Dendritic cell treated with granulocyte-macrophage colony-stimulating factor and Interleukin-4, amounts not matched to agents 40 ng/mL and 50 ng/mL, for 4 days (primary cell): ENCODE data around the gene TSPAN9.

Experiments
- H3K27ac Mint-ChIP-seq: one replicate; pipeline ENCODE4 v1.8.0; 2022; ENCODE audit warnings: mild to moderate bottlenecking, mixed read lengths
- H3K27me3 Mint-ChIP-seq: one replicate; pipeline ENCODE4 v1.8.0; 2022; ENCODE audit warnings: mild to moderate bottlenecking, mixed read lengths
- H3K36me3 Mint-ChIP-seq: one replicate; pipeline ENCODE4 v1.8.0; 2022; ENCODE audit warnings: low read depth, mixed read lengths
- H3K4me1 Mint-ChIP-seq: one replicate; pipeline ENCODE4 v1.8.0; 2022; ENCODE audit warnings: low read depth, mixed read lengths
- H3K4me3 Mint-ChIP-seq: one replicate; pipeline ENCODE4 v1.8.0; 2022; ENCODE audit warnings: mild to moderate bottlenecking, moderate library complexity, mixed read lengths
- H3K9me3 Mint-ChIP-seq: one replicate; pipeline ENCODE4 v1.8.0; 2022; ENCODE audit warnings: mixed read lengths
- intact Hi-C: fragments of 100-400 bp; cut with micrococcal nuclease; formaldehyde crosslinking; loops from one replicate; pipeline ENCODE4 v1.15.0; 2022

Gene TSPAN9

DNA sequence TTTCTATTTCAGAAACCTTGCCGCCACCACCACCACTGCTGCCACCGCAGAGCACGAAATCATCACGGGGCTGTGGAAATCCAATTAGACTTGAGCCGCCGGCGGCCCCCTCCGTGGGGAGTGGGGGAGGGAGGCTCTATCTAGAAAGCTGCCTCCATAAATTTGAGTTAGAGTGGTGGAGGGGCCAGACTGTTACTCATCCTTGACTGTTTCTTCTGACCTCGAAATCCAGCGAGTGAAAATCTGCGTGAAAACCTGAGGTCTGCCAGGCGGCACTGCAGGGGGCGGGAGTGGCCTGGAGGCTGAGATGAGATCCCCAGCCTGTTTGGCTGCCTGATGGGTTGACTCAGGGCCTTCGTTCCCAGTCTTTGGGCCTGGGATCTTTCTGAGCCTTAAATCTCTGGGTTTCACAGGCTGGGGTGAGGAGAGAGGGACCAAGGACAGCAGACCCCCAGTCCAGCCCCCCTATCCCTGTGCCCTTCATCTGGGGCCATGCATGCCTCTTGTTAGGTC lies 29.9 kb downstream of the TSPAN9 start:
- no peaks in the 10 kb centered on the region for H3K4me1 Mint-ChIP-seq
- no peaks in the 10 kb centered on the region for H3K9me3 Mint-ChIP-seq
- no peak overlapping the region for H3K27ac Mint-ChIP-seq
- no peaks in the 10 kb centered on the region for H3K36me3 Mint-ChIP-seq
- peaks cover 56% of the 10 kb centered on the region for H3K27me3 Mint-ChIP-seq
- no peak overlapping the region for H3K4me3 Mint-ChIP-seq
- intact Hi-C loops = no loop called here

DNA sequence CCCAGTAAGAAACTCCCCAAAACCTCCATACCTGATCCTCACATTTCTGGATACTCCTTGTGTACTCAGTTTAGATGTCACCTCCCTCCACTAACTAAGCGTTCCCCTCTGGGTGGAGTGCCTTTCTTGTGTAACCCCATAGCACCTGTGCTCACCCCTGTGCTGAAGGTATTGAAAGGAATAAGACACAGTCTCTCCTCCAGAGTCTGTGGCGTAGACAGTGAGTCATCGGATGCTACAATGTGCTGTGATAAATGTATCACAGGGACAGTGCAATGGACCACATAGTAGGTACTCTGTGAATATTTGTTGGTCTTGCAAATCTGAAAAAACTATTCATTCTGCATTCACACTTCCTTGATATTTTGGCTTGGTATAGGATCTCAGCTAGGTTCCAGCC lies 30.8 kb downstream of the TSPAN9 start:
- no peak overlapping the region for H3K4me3 Mint-ChIP-seq
- H3K4me1 Mint-ChIP-seq = no peaks in the 10 kb centered on the region
- no peaks in the 10 kb centered on the region for H3K36me3 Mint-ChIP-seq
- intact Hi-C loops = no loop called here
- H3K9me3 Mint-ChIP-seq = no peaks in the 10 kb centered on the region
- H3K27ac Mint-ChIP-seq = no peak overlapping the region
- peaks cover 61% of the 10 kb centered on the region for H3K27me3 Mint-ChIP-seq

DNA sequence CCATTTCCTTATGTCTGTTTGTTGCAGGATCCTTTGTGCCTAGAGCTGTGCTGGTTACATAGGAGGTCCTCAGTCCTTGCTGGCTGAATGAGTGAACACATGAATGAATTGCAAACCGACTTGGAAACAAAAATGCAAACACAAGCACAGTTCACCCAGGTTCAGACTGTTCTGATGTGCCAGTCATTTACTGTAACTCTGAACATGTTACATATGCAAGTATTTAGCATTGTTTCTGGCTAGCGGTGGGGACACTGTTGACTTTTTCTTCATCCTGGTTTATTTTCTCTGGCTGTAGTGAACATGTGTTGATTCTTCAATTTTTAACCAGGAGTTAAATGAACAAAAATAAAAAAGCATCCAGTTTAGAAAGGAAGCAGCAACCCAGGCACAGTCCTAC lies 33.4 kb downstream of the TSPAN9 start:
- Mint-ChIP-seq H3K4me1 (no peaks in the 10 kb centered on the region), H3K27me3 (peaks cover 75% of the 10 kb centered on the region)
- intact Hi-C loops = no loop called here

DNA sequence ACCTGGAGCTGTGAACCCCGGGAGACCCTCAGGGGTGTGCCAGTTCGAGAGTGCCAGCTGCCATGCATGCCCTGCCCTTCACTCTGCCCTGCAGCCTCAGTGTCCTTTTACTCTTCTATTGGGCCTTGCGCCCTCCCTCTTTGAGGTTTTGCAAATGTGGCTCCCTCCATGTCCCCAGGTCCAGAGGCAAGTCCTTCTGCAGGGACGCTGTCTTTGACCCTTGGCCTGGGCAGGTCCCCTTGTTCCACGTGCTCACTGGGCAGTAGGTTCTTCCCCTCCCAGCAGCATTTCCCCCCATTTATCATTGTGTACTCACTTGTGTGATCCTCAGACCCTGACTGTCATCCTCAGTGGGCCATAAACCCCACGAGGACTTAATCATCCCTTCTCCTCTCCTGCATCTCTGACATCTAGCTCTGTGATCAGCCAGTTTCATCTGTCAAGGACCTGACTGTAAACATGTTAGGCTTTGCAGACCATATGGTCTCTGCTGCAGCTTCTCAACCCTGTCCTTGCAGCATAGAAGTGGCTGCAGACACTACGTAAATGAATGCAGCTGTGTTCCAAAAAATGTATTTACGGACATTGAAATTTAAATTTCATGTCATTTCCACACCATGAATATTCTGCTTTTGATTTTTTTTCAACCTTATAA lies 36.6 kb downstream of the TSPAN9 start:
- Mint-ChIP-seq H3K9me3 (no peaks in the 10 kb centered on the region), H3K27me3 (peaks cover 82% of the 10 kb centered on the region), H3K4me1 (no peaks in the 10 kb centered on the region), H3K27ac (no peak overlapping the region), H3K4me3 (no peak overlapping the region), H3K36me3 (no peaks in the 10 kb centered on the region)
- intact Hi-C loops = no loop called here

More for the DNA sequence above, 33.4 kb downstream of the TSPAN9 start:
- no peak overlapping the region for H3K4me3 Mint-ChIP-seq
- H3K9me3 Mint-ChIP-seq = no peaks in the 10 kb centered on the region
- H3K27ac Mint-ChIP-seq = no peak overlapping the region
- no peaks in the 10 kb centered on the region for H3K36me3 Mint-ChIP-seq

DNA sequence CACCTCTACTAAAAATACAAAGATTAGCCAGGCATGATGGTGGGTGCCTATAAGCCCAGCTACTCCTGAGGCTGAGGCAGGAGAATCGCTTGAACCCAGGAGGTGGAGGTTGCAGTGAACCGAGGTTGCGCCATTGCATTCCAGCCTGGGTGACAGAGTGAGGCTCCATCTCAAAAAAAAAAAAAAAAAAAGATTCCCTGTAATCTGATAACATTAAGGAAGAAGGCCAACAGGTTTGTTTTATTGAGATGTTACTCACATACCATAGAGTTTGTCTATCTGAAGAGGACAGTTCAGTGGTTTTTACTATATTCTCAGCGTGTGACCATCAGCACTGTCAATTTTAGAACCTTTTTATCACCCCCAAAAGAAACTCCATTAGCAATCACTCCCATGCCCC lies 37.5 kb downstream of the TSPAN9 start:
- H3K4me1 Mint-ChIP-seq = no peaks in the 10 kb centered on the region
- H3K9me3 Mint-ChIP-seq = no peaks in the 10 kb centered on the region
- H3K4me3 Mint-ChIP-seq = no peak overlapping the region
- intact Hi-C loops = no loop called here
- H3K27ac Mint-ChIP-seq = no peak overlapping the region
- peaks cover 83% of the 10 kb centered on the region for H3K27me3 Mint-ChIP-seq
- H3K36me3 Mint-ChIP-seq = no peaks in the 10 kb centered on the region

DNA sequence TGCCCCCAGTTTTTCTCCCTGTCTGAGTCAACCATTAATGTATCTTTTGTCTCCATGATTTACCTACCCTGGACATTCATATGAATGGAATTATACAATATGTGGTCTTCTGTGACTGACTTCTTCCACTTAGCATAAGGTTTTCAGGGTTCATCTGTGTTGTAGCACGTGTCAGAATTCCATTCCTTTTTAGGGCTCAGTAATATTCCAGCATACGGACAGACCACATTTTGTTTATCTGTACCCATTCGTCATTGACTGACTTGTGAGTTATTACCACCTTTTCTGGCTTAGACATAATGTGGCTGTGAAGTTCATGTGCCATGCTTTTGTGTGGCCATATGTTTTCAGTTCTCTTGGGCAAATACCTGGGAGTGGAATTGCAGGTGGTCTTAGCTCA lies 37.9 kb downstream of the TSPAN9 start:
- Mint-ChIP-seq H3K27ac (no peak overlapping the region), H3K27me3 (peaks cover 87% of the 10 kb centered on the region), H3K9me3 (no peaks in the 10 kb centered on the region), H3K4me3 (no peak overlapping the region), H3K36me3 (no peaks in the 10 kb centered on the region), H3K4me1 (no peaks in the 10 kb centered on the region)
- intact Hi-C loops = no loop called here

DNA sequence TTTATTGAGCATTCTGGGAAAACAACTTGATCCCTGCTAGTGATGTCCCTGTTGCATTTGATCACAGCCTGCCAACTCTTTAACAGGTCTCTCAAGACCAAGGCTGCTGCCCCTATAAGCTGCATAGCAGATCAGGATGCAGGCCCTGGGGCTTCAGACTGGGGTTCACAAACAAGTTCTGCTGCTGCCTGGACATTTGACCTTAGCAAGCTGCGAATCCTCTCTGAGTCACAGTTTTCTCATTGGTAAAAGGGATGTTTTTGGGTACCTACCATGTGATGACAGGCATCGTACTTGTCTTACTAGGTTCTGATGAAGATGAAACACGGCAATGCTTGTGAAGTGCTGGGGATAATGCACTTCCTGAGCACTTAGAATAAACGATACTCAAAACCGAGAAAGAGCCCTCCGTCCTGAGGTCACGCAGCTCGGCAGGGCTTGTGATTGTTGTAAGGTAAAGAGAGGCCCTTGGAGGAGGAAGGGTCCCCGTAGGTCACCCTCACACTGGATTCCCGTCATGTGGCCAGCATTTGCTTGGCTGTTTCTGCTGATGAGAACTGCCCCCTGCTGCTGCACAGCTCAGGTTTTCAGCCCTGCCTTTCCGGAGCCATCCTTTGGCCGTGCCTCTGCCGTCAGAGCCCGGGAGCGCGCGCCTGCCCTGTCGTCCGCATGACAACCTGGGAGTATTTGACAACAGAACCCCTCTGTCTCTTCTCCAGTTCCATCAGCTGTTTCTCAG lies 39.1 kb downstream of the TSPAN9 start:
- H3K4me3 Mint-ChIP-seq = no peak overlapping the region
- intact Hi-C loops = no loop called here
- H3K27me3 Mint-ChIP-seq = peaks cover 91% of the 10 kb centered on the region
- H3K27ac Mint-ChIP-seq = no peak overlapping the region
- no peaks in the 10 kb centered on the region for H3K9me3 Mint-ChIP-seq
- no peaks in the 10 kb centered on the region for H3K4me1 Mint-ChIP-seq
- H3K36me3 Mint-ChIP-seq = no peaks in the 10 kb centered on the region

DNA sequence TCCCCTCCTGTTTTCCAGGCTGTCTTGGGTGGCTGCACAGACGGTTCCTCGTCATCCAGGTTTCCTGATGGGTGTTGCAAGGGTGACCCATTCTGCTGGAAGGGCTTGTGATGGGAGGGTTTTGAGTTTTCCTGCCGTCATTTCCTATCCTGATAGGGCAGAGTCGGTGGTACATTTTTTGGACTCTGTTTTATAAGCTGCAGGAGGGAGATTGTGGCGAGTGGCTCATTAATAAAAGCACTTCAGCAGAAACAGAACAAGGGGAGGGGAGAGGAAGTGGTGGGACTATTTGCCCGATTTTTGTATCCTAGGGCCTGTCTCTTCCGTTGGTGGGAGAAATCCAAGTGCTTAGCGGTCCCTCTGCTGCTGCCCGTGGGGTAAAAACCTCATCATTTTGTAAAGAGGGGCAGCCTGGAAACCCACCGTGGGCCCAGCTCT lies 40.0 kb downstream of the TSPAN9 start:
- intact Hi-C loops = no loop called here
- peaks cover 93% of the 10 kb centered on the region for H3K27me3 Mint-ChIP-seq
- H3K4me3 Mint-ChIP-seq = no peak overlapping the region
- H3K9me3 Mint-ChIP-seq = no peaks in the 10 kb centered on the region
- no peak overlapping the region for H3K27ac Mint-ChIP-seq
- H3K36me3 Mint-ChIP-seq = no peaks in the 10 kb centered on the region
- no peaks in the 10 kb centered on the region for H3K4me1 Mint-ChIP-seq

DNA sequence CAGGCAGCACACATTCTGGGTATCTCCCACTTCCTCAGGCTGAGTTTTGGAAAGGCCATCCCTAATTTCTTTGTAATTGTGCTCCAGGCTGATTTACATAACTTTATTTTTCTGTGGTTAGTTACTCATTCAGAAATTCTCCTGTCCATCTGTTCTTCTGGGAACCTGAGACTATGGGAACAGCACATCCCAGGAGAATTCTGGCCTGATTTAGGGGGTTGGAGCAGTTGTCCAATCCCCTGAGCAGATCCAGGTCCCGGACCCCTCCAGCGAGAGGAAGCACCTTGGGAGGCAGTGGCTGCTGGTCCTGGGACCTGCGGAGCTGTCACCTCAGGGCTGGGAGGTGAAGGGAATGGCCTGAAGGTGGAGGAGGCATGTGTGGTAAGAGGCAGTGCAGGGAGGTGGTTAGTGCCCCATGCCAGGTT lies 40.4 kb downstream of the TSPAN9 start:
- intact Hi-C loops = no loop called here
- H3K4me1 Mint-ChIP-seq = no peaks in the 10 kb centered on the region
- H3K4me3 Mint-ChIP-seq = no peak overlapping the region
- H3K27me3 Mint-ChIP-seq = peaks cover 95% of the 10 kb centered on the region
- no peaks in the 10 kb centered on the region for H3K9me3 Mint-ChIP-seq
- H3K27ac Mint-ChIP-seq = no peak overlapping the region
- no peaks in the 10 kb centered on the region for H3K36me3 Mint-ChIP-seq

DNA sequence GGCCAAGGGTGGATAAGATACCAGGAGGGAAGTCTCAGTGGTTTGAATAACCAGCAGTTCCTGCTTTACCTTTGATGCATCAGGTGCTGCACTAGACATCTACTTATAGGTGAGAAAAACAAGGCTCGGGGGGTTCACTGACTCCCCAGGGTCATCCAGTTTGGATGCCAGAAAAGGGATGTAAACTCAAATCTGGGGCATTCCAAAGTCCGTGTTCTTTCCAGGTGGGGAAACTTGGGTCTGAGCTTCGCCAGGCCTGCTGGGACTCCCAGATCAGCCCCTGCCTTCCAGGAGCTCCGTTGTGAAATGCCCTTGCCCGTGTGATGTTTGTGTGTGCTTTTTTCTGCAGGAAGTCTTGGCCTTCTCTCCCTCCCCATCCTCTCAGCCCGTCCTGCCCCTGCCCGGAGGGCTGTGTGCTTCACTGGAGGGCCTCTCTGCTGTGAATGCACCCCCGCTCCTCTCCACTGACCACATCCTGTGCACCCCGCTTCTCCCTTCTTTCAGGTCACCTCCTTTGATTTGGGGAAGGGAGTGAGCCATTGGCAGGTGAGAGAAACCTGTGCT lies 42.1 kb downstream of the TSPAN9 start:
- Mint-ChIP-seq H3K4me3 (no peak overlapping the region), H3K9me3 (peaks cover 6% of the 10 kb centered on the region), H3K4me1 (no peaks in the 10 kb centered on the region), H3K36me3 (no peaks in the 10 kb centered on the region), H3K27ac (no peak overlapping the region), H3K27me3 (peaks cover 93% of the 10 kb centered on the region)
- intact Hi-C loops = no loop called here

DNA sequence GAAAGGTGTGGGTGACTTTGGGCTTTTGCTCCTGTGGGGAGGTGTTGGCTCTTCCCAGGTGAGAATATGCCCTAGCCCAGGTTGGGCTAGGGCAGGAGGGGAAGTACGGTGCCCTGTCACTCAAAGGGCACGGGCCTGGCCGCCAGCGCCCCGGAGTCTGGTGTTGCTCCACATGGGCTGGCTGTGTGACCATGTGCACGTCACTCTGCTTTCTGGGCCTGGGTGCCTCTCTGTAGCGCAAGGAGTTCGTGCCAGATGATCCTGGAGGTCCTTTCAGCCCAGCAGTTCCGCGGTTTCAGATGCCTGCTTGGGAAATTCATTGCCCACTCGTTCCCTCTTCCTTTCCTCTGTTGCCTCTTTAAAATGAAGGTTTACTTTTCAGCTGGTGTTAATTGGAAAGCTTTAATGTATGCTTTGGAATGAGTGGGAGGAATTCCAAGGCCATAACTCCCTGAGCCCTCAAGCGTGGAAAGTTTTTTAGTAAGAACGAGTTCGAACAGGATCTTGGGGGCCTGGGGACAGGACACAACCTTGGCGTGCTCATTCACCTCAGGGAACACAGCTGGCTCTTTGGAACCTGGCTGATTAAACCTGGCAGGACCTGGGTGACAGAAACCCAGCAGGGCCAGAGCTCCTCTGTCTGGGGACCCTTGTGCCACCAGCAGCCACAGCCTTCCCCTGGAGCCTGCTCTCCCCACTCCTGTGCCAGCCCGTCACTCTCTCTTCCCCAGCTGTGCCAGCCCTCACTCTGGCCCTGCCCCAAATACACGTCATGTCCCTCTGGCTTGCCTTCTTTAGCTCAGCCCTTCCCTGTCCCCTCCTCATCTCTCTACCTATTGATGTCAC lies 42.8 kb downstream of the TSPAN9 start:
- H3K27ac Mint-ChIP-seq = no peak overlapping the region
- no peak overlapping the region for H3K4me3 Mint-ChIP-seq
- H3K36me3 Mint-ChIP-seq = no peaks in the 10 kb centered on the region
- no peaks in the 10 kb centered on the region for H3K4me1 Mint-ChIP-seq
- H3K9me3 Mint-ChIP-seq = peaks cover 6% of the 10 kb centered on the region
- intact Hi-C loops = no loop called here
- peaks cover 91% of the 10 kb centered on the region for H3K27me3 Mint-ChIP-seq

DNA sequence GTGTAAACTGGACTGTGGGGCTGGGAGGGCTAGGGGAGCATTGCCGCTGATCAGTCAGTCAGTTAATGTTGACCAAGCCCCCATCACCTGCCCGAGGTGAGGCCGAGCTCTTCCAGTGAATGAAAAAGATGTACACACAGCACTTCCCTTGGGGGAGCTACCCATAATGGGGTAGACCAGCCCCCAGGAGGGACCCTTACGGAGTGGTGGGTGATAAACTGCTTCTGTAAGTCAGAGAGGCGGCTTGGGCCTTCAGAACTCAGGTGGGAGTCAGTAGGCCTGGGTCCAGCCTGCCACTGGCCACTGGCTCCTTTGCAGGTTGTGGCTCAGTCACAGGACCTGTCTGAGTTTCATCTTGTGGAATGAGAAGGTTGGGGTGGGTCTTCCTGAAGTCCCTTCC lies 43.5 kb downstream of the TSPAN9 start:
- Mint-ChIP-seq H3K36me3 (no peaks in the 10 kb centered on the region), H3K9me3 (peaks cover 6% of the 10 kb centered on the region), H3K4me1 (no peaks in the 10 kb centered on the region), H3K4me3 (no peak overlapping the region), H3K27ac (no peak overlapping the region), H3K27me3 (peaks cover 90% of the 10 kb centered on the region)
- intact Hi-C loops = no loop called here

DNA sequence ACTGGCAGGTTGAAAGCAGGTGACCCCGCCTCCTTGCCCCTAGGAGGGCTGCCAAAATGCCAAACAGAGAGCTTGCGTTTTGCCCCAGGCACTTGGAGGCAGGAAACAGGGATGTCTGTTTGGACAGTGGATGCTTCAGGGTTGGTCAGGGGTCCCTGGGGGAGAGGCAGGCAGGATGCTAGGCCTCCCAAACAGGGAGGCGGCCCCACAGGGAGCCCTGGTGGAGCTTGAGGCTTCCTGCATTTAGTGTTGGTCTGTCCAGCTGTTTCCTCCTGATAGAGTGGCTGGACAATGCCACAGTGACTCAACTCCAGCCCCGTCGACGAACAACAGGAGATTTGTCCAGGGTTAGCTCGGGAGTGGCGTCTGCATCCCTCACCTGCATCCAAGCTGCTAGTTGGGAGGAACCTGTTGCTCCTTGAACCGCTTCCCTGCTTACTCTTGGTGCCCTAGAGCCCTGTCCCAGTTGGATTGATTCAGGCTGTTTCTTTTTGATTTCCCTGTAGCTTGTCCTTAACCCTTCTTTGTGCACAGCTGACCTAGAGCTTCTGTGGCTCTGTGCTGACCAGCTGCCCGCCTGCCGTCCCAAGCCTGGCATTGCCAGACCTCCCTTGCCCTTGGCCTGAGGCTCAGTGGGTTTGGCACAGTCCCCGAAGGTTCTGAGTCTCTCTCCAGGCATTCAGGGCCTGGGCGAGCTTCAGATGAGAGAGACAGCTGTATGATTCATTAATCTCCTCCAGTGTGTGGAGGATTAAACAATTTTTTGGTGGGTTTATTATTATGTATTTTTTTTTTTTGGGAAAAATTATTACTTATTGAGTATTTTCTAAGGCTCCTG lies 45.9 kb downstream of the TSPAN9 start:
- no peaks in the 10 kb centered on the region for H3K4me1 Mint-ChIP-seq
- no peak overlapping the region for H3K4me3 Mint-ChIP-seq
- H3K27ac Mint-ChIP-seq = no peak overlapping the region
- intact Hi-C loops = no loop called here
- peaks cover 86% of the 10 kb centered on the region for H3K27me3 Mint-ChIP-seq
- no peaks in the 10 kb centered on the region for H3K36me3 Mint-ChIP-seq
- peaks cover 6% of the 10 kb centered on the region for H3K9me3 Mint-ChIP-seq
